T-helper 2 cell treated with Interferon-gamma antibody and Interleukin-4, amounts not matched to agents 100 ng/mL and 5 ng/mL, for 36 hours (primary cell): ENCODE data around the gene PLXDC2. TPM values are rescaled to one million over a fixed set of nuclear protein-coding genes. Genes with fewer than 3 reads are reported as not detected.
"Not testable (repeated sequence)": the region's sequence is repeated elsewhere in the genome, so short reads cannot be mapped to it uniquely, and the experiment has no call there.

Experiments
- intact Hi-C: fragments of 100-400 bp; cut with micrococcal nuclease; formaldehyde crosslinking; loops from one replicate; pipeline ENCODE4 v1.15.1; 2023
- total RNA-seq: library from RNA; stranded (reverse); gene quantifications from 2 replicates; pipeline ENCODE4 v1.2.3, GENCODE V29; 2022

Gene PLXDC2
- total RNA-seq, 1 donor from 2014 or later: not detected

- intact Hi-C loops: no loop called here
Observed at GRCh38 chr10:19971343-19972052, 155.3 kb downstream of the PLXDC2 start.

- intact Hi-C loops: no loop called here
Observed at GRCh38 chr10:19974138-19974537, 157.9 kb downstream of the PLXDC2 start.

GRCh38 chr10:19974554-19974953 lies 158.3 kb downstream of the PLXDC2 start:
- intact Hi-C loops: no loop called here

- intact Hi-C loops: no loop called here
Observed at GRCh38 chr10:19977097-19977521, 160.9 kb downstream of the PLXDC2 start.

GRCh38 chr10:19979628-19980027 lies 163.4 kb downstream of the PLXDC2 start:
- intact Hi-C loops: no loop called here

- intact Hi-C loops: no loop called here
Observed at GRCh38 chr10:19983880-19984565, 167.8 kb downstream of the PLXDC2 start.

- intact Hi-C loops: no loop called here
Observed at GRCh38 chr10:19985745-19986144, 169.5 kb downstream of the PLXDC2 start.

GRCh38 chr10:19986591-19986990 lies 170.4 kb downstream of the PLXDC2 start:
- intact Hi-C loops: no loop called here

GRCh38 chr10:19987931-19988330 lies 171.7 kb downstream of the PLXDC2 start:
- intact Hi-C loops: no loop called here

- intact Hi-C loops: no loop called here
Observed at GRCh38 chr10:19993714-19994315, 177.6 kb downstream of the PLXDC2 start.

- intact Hi-C loops: no loop called here
Observed at GRCh38 chr10:19998482-19998881, 182.2 kb downstream of the PLXDC2 start.

GRCh38 chr10:19999431-19999830 lies 183.2 kb downstream of the PLXDC2 start:
- intact Hi-C loops: no loop called here

- intact Hi-C loops: not testable (repeated sequence)
Observed at GRCh38 chr10:20002026-20002425, 185.8 kb downstream of the PLXDC2 start.

GRCh38 chr10:20002657-20003056 lies 186.4 kb downstream of the PLXDC2 start:
- intact Hi-C loops: no loop called here

GRCh38 chr10:20004087-20004523 lies 187.9 kb downstream of the PLXDC2 start:
- intact Hi-C loops: no loop called here

- intact Hi-C loops: no loop called here
Observed at GRCh38 chr10:20005638-20006037, 189.4 kb downstream of the PLXDC2 start.

- intact Hi-C loops: no loop called here
Observed at GRCh38 chr10:20006169-20006870, 190.1 kb downstream of the PLXDC2 start.

GRCh38 chr10:20007426-20007825 lies 191.2 kb downstream of the PLXDC2 start:
- intact Hi-C loops: no loop called here

- intact Hi-C loops: no loop called here
Observed at GRCh38 chr10:20013991-20014750, 197.9 kb downstream of the PLXDC2 start.

GRCh38 chr10:20017961-20018360 lies 201.7 kb downstream of the PLXDC2 start:
- intact Hi-C loops: no loop called here

- intact Hi-C loops: no loop called here
Observed at GRCh38 chr10:20020677-20021076, 204.4 kb downstream of the PLXDC2 start.
